ENCODE measurements around the gene VPS35.

- TF ChIP-seq TEAD4 (IDR thresholded peaks at IDR 0.05), result no peak
- no peak for TF ChIP-seq RAD21 (IDR thresholded peaks at IDR 0.05; ENCODE audit: low read depth)
- TF ChIP-seq USF1 (IDR thresholded peaks at IDR 0.05), result no peak
- TF ChIP-seq CEBPB (IDR thresholded peaks at IDR 0.05), result no peak
- no peak for TF ChIP-seq EP300 (IDR thresholded peaks at IDR 0.05; ENCODE audit: borderline replicate concordance)
- no peak for TF ChIP-seq TAF1 (IDR thresholded peaks at IDR 0.05; ENCODE audit: low read depth)
- TF ChIP-seq NFIC (IDR thresholded peaks at IDR 0.05), result no peak
Observed at GRCh38 chr16:46693598-46693997, 4.6 kb upstream of the VPS35 start.
